IMR-90 (cell line): ENCODE data around the gene DARS1. TPM values are rescaled to one million over a fixed set of nuclear protein-coding genes. Genes with fewer than 3 reads are reported as not detected.

Experiments
- ATAC-seq: fragments of 200-7000 bp; cut with Tn5 transposase; 2 replicates; pipeline ENCODE4 v1.9.1; 2020; ENCODE audit warnings: low read depth, mild to moderate bottlenecking, moderate library complexity
- BruUV-seq: library from RNA; stranded (reverse); fragments of 400-500 nt; replicated peaks from 2 replicates; lab custom pipeline; 2021; lab: Mats Ljungman, UMichigan
- CTCF ChIA-PET: fragments of 300-600 bp; formaldehyde crosslinking; extraction: SDS; loops from one replicate; lab custom pipeline; 2021; ENCODE audit warnings: antibody characterized with exemption; lab: Yijun Ruan, JAX
- POLR2A ChIA-PET: fragments of 300-600 bp; sonication (Branson Sonifier 250); formaldehyde crosslinking; loops from one replicate; lab custom pipeline; 2022; ENCODE audit warnings: antibody characterized with exemption; ENCODE audit not compliant: unreplicated experiment; lab: Charles Lee
- DNase-seq: peaks from one replicate; pipeline ENCODE4 v3.0.0; 2013
- H2AFZ ChIP-seq: replicated peaks from 2 replicates; pipeline ENCODE3; 2013; ENCODE audit warnings: low read length, mild to moderate bottlenecking; ENCODE audit not compliant: poor library complexity
- H2AK5ac ChIP-seq: 2 replicates; pipeline ENCODE4 v1.6.1; 2013; ENCODE audit warnings: low read depth, low read length, inconsistent platforms
- H2AK9ac ChIP-seq: replicated peaks from 2 replicates; pipeline ENCODE3; 2013; ENCODE audit warnings: mild to moderate bottlenecking, low read depth, low read length, moderate library complexity; ENCODE audit not compliant: poor library complexity
- H2BK120ac ChIP-seq: 2 replicates; pipeline ENCODE4 v1.6.1; 2013; ENCODE audit warnings: low read depth, low read length, inconsistent platforms
- H2BK15ac ChIP-seq: 3 replicates; pipeline ENCODE4 v1.6.1; 2013; ENCODE audit warnings: low read depth, low read length, inconsistent platforms
- H2BK20ac ChIP-seq: 2 replicates; pipeline ENCODE4 v1.6.1; 2013; ENCODE audit warnings: low read depth, mild to moderate bottlenecking, inconsistent platforms, low read length, moderate library complexity
- H2BK5ac ChIP-seq: 2 replicates; pipeline ENCODE4 v1.6.1; 2013; ENCODE audit warnings: mild to moderate bottlenecking, low read depth, low read length, inconsistent platforms; ENCODE audit not compliant: poor library complexity, severe bottlenecking
- H3K14ac ChIP-seq: replicated peaks from 2 replicates; pipeline ENCODE4 v1.6.1; 2013; ENCODE audit warnings: low read depth, low read length, inconsistent platforms
- H3K18ac ChIP-seq: 2 replicates; pipeline ENCODE4 v1.6.1; 2013; ENCODE audit warnings: low read depth, low read length, control low read depth
- H3K23ac ChIP-seq: 2 replicates; pipeline ENCODE4 v1.6.1; 2013; ENCODE audit warnings: low read depth, low read length, inconsistent platforms
- H3K27ac ChIP-seq: 2 replicates; pipeline ENCODE4 v1.5.1; 2013; ENCODE audit warnings: mild to moderate bottlenecking, control low read depth, low read length; ENCODE audit not compliant: insufficient read depth
- H3K27me3 ChIP-seq: 2 replicates; pipeline ENCODE4 v1.6.1; 2013; ENCODE audit warnings: low read length; ENCODE audit not compliant: control insufficient read depth, insufficient read depth
- H3K36me3 ChIP-seq: 2 replicates; pipeline ENCODE4 v1.6.1; 2013; ENCODE audit warnings: low read length, mixed read lengths; ENCODE audit not compliant: control insufficient read depth, insufficient read depth
- H3K4ac ChIP-seq: 2 replicates; pipeline ENCODE4 v1.6.1; 2013; ENCODE audit warnings: low read depth, low read length, inconsistent platforms
- H3K4me1 ChIP-seq: 2 replicates; pipeline ENCODE4 v1.6.1; 2013; ENCODE audit warnings: low read length, mixed read lengths; ENCODE audit not compliant: control insufficient read depth, insufficient read depth
- H3K4me2 ChIP-seq: 2 replicates; pipeline ENCODE4 v1.6.1; 2013; ENCODE audit warnings: low read depth, mild to moderate bottlenecking, control low read depth, low read length, moderate library complexity
- H3K4me3 ChIP-seq: 2 replicates; pipeline ENCODE4 v1.5.1; 2013; ENCODE audit warnings: low read depth, mild to moderate bottlenecking, control low read depth, low read length, moderate library complexity; ENCODE audit not compliant: insufficient read depth
- H3K56ac ChIP-seq: 2 replicates; pipeline ENCODE4 v1.6.1; 2013; ENCODE audit warnings: low read length, inconsistent platforms; ENCODE audit not compliant: insufficient read depth; ENCODE audit errors: extremely low read depth
- H3K79me1 ChIP-seq, 2 experiments: 2 replicates each; pipeline ENCODE4 v1.6.1; 2013; ENCODE audit warnings: low read length in 2 of 2, inconsistent platforms in 1 of 2, low read depth in 1 of 2
- H3K9ac ChIP-seq: 2 replicates; pipeline ENCODE4 v1.6.1; 2013; ENCODE audit warnings: low read depth, low read length, control low read depth
- H3K9me1 ChIP-seq: 2 replicates; pipeline ENCODE4 v1.6.1; 2013; ENCODE audit warnings: low read length, inconsistent platforms; ENCODE audit not compliant: insufficient read depth
- H3K9me3 ChIP-seq: 2 replicates; pipeline ENCODE4 v1.6.1; 2013; ENCODE audit warnings: low read length; ENCODE audit not compliant: control insufficient read depth, insufficient read depth
- H4K20me1 ChIP-seq: 2 replicates; pipeline ENCODE4 v1.6.1; 2013; ENCODE audit warnings: low read length, inconsistent platforms; ENCODE audit not compliant: insufficient read depth
- H4K5ac ChIP-seq: 2 replicates; pipeline ENCODE4 v1.6.1; 2013; ENCODE audit warnings: mild to moderate bottlenecking, low read depth, low read length, control low read depth
- H4K8ac ChIP-seq, 2 experiments: 2 replicates each; pipeline ENCODE4 v1.6.1; 2013; ENCODE audit warnings: low read depth in 2 of 2, low read length in 2 of 2, control low read depth in 1 of 2, inconsistent platforms in 1 of 2
- H4K91ac ChIP-seq: 2 replicates; pipeline ENCODE4 v1.6.1; 2013; ENCODE audit warnings: low read depth, low read length, inconsistent platforms; ENCODE audit not compliant: insufficient read depth
- BHLHE40 ChIP-seq: fragments of 150-350 bp; IDR thresholded peaks from 2 replicates; pipeline ENCODE4 v1.6.1; 2016; ENCODE audit warnings: mild to moderate bottlenecking, low read depth, low read length
- CEBPB ChIP-seq: IDR thresholded peaks from 2 replicates; pipeline ENCODE4 v1.6.1; 2012; ENCODE audit warnings: low read depth, low read length, improper control_type of control experiment
- FOS ChIP-seq: fragments of 150-350 bp; IDR thresholded peaks from 2 replicates; pipeline ENCODE4 v1.6.1; 2016; ENCODE audit warnings: low read depth, low read length
- MAZ ChIP-seq: IDR thresholded peaks from 2 replicates; pipeline ENCODE4 v1.6.1; 2012; ENCODE audit warnings: low read depth, mild to moderate bottlenecking, low read length, improper control_type of control experiment, moderate library complexity, borderline replicate concordance
- NFE2L2 ChIP-seq: fragments of 150-350 bp; IDR thresholded peaks from 2 replicates; pipeline ENCODE4 v1.6.1; 2016; ENCODE audit warnings: low read depth, mild to moderate bottlenecking, low read length
- RCOR1 ChIP-seq: IDR thresholded peaks from 2 replicates; pipeline ENCODE4 v1.6.1; 2012; ENCODE audit warnings: mild to moderate bottlenecking, low read length, improper control_type of control experiment; ENCODE audit not compliant: insufficient replicate concordance
- RFX5 ChIP-seq: IDR thresholded peaks from 2 replicates; pipeline ENCODE4 v1.8.0; 2012; ENCODE audit warnings: low read depth, mild to moderate bottlenecking, low read length, moderate library complexity
- SMC3 ChIP-seq: fragments of 150-350 bp; IDR thresholded peaks from 2 replicates; pipeline ENCODE4 v1.6.1; 2016; ENCODE audit warnings: low read depth, mild to moderate bottlenecking, antibody characterized with exemption, low read length, moderate library complexity
- USF2 ChIP-seq: fragments of 150-350 bp; IDR thresholded peaks from 2 replicates; pipeline ENCODE4 v1.6.1; 2017; ENCODE audit warnings: mild to moderate bottlenecking, antibody characterized with exemption, low read length, low read depth
- WGBS, 2 experiments: methylation state at CpG; one replicate each; pipeline versions ENCODE4 v1.1.5 to v1.1.7; 2013; ENCODE audit warnings: missing lambda C conversion rate in 2 of 2; ENCODE audit not compliant: insufficient read length in 1 of 2; ENCODE audit errors: extremely low coverage in 2 of 2; 5-methylcytosine and 5-hydroxymethylcytosine counted together
- dilution Hi-C: fragments of 300-500 bp; cut with HindIII; formaldehyde crosslinking; loops from one replicate; pipeline ENCODE4 v1.14.3; 2018; ENCODE audit warnings: low sequenced_read_pairs; ENCODE audit not compliant: unreplicated experiment
- in situ Hi-C: fragments of 300-500 bp; cut with MboI; formaldehyde crosslinking; loops from 3 replicates; pipeline ENCODE4 v1.14.3; 2019; ENCODE audit warnings: low sequenced_read_pairs, inconsistent platforms, mixed read lengths
- intact Hi-C: fragments of 100-400 bp; cut with micrococcal nuclease; formaldehyde crosslinking; loops from 2 replicates; pipeline ENCODE4 v1.10.0; 2022
- polyA plus RNA-seq, 3 experiments: library from polyadenylated mRNA; depleted of rRNA; stranded (reverse); fragments of >200 nt; gene quantifications; 2 replicates each; pipeline ENCODE4 v1.2.3, GENCODE V29; 2012; ENCODE audit warnings: low replicate concordance in 1 of 3
- total RNA-seq: library from RNA; depleted of rRNA; stranded (reverse); fragments of >200 nt; gene quantifications from 2 replicates; pipeline ENCODE4 v1.2.3, GENCODE V29; 2012

Gene DARS1
- total and polyA plus RNA-seq, 2 of the 4 experiments (the other 2 are of a cell fraction): 56.5 to 66.5 TPM

GRCh38 chr2:136019306-136019705, 33.9 kb upstream of the DARS1 start:
- Histone ChIP-seq H2BK120ac (no peak overlapping the region), H4K20me1 (no peaks in the 10 kb centered on the region), H2AK5ac (no peak overlapping the region), H3K4me2 (no peak overlapping the region), H3K14ac (no peak overlapping the region), H3K9ac (no peak overlapping the region), H2BK15ac (no peak overlapping the region), H3K56ac (no peak overlapping the region), H3K4me1 (no peaks in the 10 kb centered on the region), H3K9me3 (no peaks in the 10 kb centered on the region), H2AK9ac (no peak overlapping the region), H3K27ac (no peak overlapping the region), H3K4me3 (no peak overlapping the region), H4K91ac (no peak overlapping the region), H3K9me1 (no peaks in the 10 kb centered on the region), H2BK20ac (no peak overlapping the region), H3K79me1 (no peaks in the 10 kb centered on the region), H2BK5ac (no peak overlapping the region), H4K5ac (no peak overlapping the region), H3K18ac (no peak overlapping the region), H3K23ac (no peak overlapping the region), H2AFZ (no peak overlapping the region), H4K8ac (no peak overlapping the region), H3K27me3 (peaks cover 11% of the 10 kb centered on the region), H3K36me3 (no peaks in the 10 kb centered on the region), H3K4ac (no peak overlapping the region)
- POLR2A ChIA-PET: no interaction called here
- WGBS, 2 experiments: no CpG with 5 or more reads among the region's 5 CpGs
- intact Hi-C loops (no loop called here), dilution Hi-C loops (no loop called here), in situ Hi-C loops (no loop called here)
- CTCF ChIA-PET: no interaction called here
- DNase-seq: no peak
- BruUV-seq: no TSS peak
- TF ChIP-seq BHLHE40 (no peak), CEBPB (no peak), USF2 (no peak), NFE2L2 (no peak), RCOR1 (no peak), MAZ (no peak), FOS (no peak), RFX5 (no peak), SMC3 (no peak)
- no peak for ATAC-seq
